DND-41 (cell line): ENCODE measurements around the gene CAPN6.

ENCODE experiments used
- EZH2 ChIP-seq: IDR thresholded peaks from 3 replicates; pipeline ENCODE4 v1.6.1; 2012; ENCODE audit warnings: borderline replicate concordance, low read depth, mild to moderate bottlenecking, moderate library complexity, low read length, inconsistent platforms; ENCODE audit not compliant: severe bottlenecking
- TF ChIP-seq, protein P1 (sequence below): IDR thresholded peaks from 2 replicates; pipeline ENCODE4 v1.5.1; 2012; ENCODE audit warnings: borderline replicate concordance, low read length, moderate library complexity, mild to moderate bottlenecking; ENCODE audit not compliant: poor library complexity, severe bottlenecking; ENCODE audit errors: extremely low read depth

DNA sequence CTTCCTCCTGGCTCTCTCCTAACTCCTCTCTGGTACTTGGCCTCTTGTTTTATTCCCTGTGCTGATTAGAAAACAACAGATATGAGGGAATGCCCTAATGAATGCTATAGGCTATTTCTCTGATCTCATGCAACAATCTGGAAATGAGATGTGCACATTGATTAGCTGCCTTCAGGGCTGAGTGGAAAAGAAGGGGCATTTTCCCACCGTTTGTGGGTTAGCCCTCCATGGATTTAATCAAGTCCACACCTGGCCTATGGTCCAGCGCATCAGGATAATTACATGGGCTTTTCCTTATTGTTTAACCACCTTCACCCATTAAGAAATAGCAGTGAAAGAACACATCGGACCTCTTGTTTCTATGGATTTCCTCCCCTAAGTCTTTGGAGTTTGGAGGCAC lies 70.0 kb downstream of the CAPN6 start:
- no peak for TF ChIP-seq EZH2
- TF ChIP-seq, protein P1, sequence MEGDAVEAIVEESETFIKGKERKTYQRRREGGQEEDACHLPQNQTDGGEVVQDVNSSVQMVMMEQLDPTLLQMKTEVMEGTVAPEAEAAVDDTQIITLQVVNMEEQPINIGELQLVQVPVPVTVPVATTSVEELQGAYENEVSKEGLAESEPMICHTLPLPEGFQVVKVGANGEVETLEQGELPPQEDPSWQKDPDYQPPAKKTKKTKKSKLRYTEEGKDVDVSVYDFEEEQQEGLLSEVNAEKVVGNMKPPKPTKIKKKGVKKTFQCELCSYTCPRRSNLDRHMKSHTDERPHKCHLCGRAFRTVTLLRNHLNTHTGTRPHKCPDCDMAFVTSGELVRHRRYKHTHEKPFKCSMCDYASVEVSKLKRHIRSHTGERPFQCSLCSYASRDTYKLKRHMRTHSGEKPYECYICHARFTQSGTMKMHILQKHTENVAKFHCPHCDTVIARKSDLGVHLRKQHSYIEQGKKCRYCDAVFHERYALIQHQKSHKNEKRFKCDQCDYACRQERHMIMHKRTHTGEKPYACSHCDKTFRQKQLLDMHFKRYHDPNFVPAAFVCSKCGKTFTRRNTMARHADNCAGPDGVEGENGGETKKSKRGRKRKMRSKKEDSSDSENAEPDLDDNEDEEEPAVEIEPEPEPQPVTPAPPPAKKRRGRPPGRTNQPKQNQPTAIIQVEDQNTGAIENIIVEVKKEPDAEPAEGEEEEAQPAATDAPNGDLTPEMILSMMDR = no peak
